PC-3 (cell line): ENCODE measurements around the gene NDUFA8. TPM values are rescaled to one million over a fixed set of nuclear protein-coding genes. Genes with fewer than 3 reads are reported as not detected.

Experiments
- ATAC-seq: fragments of 200-7000 bp; cut with Tn5 transposase; 2 replicates; pipeline ENCODE4 v1.9.1; 2020; ENCODE audit warnings: mild to moderate bottlenecking, moderate library complexity
- BruUV-seq: library from RNA; stranded (reverse); fragments of 400-500 nt; replicated peaks from 2 replicates; lab custom pipeline; 2021; lab: Mats Ljungman, UMichigan
- CTCF ChIA-PET: fragments of 300-600 bp; sonication (Branson Sonifier 250); formaldehyde crosslinking; loops from one replicate; lab custom pipeline; 2022; ENCODE audit warnings: antibody characterized with exemption; lab: Charles Lee
- POLR2A ChIA-PET: fragments of 300-600 bp; sonication (Branson Sonifier 250); formaldehyde crosslinking; loops from one replicate; lab custom pipeline; 2022; ENCODE audit warnings: antibody characterized with exemption; ENCODE audit not compliant: unreplicated experiment; lab: Charles Lee
- DNase-seq: peaks from one replicate; pipeline ENCODE4 v3.0.0-alpha.2; 2015
- H2AFZ ChIP-seq: fragments of 300-600 bp; sonication (generic); 2 replicates; pipeline ENCODE4 v1.6.0; 2016; ENCODE audit warnings: antibody characterized with exemption, low read length
- H3F3A ChIP-seq: fragments of 300-600 bp; sonication (generic); one replicate; pipeline ENCODE4 v1.6.0; 2017; ENCODE audit warnings: antibody characterized with exemption, low read length, control low read depth, mild to moderate bottlenecking; ENCODE audit not compliant: unreplicated experiment
- H3K27ac ChIP-seq: fragments of 300-600 bp; sonication (generic); 2 replicates; pipeline ENCODE4 v1.5.1; 2016; ENCODE audit warnings: mild to moderate bottlenecking, low read length
- H3K27me3 ChIP-seq: fragments of 300-600 bp; sonication (generic); 2 replicates; pipeline ENCODE4 v1.6.1; 2016; ENCODE audit warnings: low read length, mixed read lengths
- H3K36me3 ChIP-seq: fragments of 300-600 bp; sonication (generic); 2 replicates; pipeline ENCODE4 v1.6.1; 2016; ENCODE audit warnings: low read depth, mixed run types, low read length, mixed read lengths
- H3K4me1 ChIP-seq: fragments of 300-600 bp; sonication (generic); 2 replicates; pipeline ENCODE4 v1.5.1; 2016; ENCODE audit warnings: low read length; ENCODE audit not compliant: insufficient read depth
- H3K4me2 ChIP-seq: fragments of 300-600 bp; sonication (generic); 2 replicates; pipeline ENCODE4 v1.6.0; 2016; ENCODE audit warnings: low read length
- H3K4me3 ChIP-seq: fragments of 300-600 bp; sonication (generic); 2 replicates; pipeline ENCODE4 v1.5.1; 2016; ENCODE audit warnings: mild to moderate bottlenecking, low read length, mixed read lengths
- H3K79me2 ChIP-seq: fragments of 300-600 bp; sonication (generic); 2 replicates; pipeline ENCODE4 v1.6.1; 2017; ENCODE audit warnings: low read length, mixed read lengths
- H3K9ac ChIP-seq: fragments of 300-600 bp; sonication (generic); 2 replicates; pipeline ENCODE4 v1.6.0; 2016; ENCODE audit warnings: mild to moderate bottlenecking, low read length
- H3K9me2 ChIP-seq: fragments of 300-600 bp; sonication (generic); replicated peaks from 2 replicates; pipeline ENCODE4 v1.6.1; 2016; ENCODE audit warnings: mixed run types, low read length, mixed read lengths
- H3K9me3 ChIP-seq: fragments of 300-600 bp; sonication (generic); 2 replicates; pipeline ENCODE4 v1.6.1; 2016; ENCODE audit warnings: low read length, mixed read lengths
- H4K20me1 ChIP-seq: fragments of 300-600 bp; sonication (generic); 2 replicates; pipeline ENCODE4 v1.6.1; 2016; ENCODE audit warnings: low read length, mixed read lengths
- CTCF ChIP-seq: fragments of 300-600 bp; sonication (generic); conservative IDR thresholded peaks from 2 replicates; pipeline ENCODE4 v1.5.1; 2017; ENCODE audit warnings: antibody characterized with exemption, low read depth, mild to moderate bottlenecking, low read length
- EZH2 ChIP-seq: fragments of 300-600 bp; sonication (generic); IDR thresholded peaks from one replicate; pipeline ENCODE4 v1.6.1; 2017; ENCODE audit warnings: antibody characterized with exemption, mild to moderate bottlenecking, low read length; ENCODE audit not compliant: unreplicated experiment
- EZH2phosphoT487 ChIP-seq: fragments of 300-600 bp; sonication (generic); IDR thresholded peaks from 2 replicates; pipeline ENCODE4 v1.6.1; 2018; ENCODE audit warnings: mild to moderate bottlenecking, antibody characterized with exemption, low read length, borderline replicate concordance
- intact Hi-C: fragments of 100-400 bp; cut with micrococcal nuclease; formaldehyde crosslinking; loops from 2 replicates; pipeline ENCODE4 v1.9.0; 2023
- total RNA-seq: library from RNA; depleted of rRNA; stranded (reverse); fragments of >200 nt; gene quantifications from 2 replicates; pipeline ENCODE4 v1.2.3, GENCODE V29; 2014

The NDUFA8 gene
- total RNA-seq, 1 experiment from 2014 or later, result 67.5 TPM

DNA sequence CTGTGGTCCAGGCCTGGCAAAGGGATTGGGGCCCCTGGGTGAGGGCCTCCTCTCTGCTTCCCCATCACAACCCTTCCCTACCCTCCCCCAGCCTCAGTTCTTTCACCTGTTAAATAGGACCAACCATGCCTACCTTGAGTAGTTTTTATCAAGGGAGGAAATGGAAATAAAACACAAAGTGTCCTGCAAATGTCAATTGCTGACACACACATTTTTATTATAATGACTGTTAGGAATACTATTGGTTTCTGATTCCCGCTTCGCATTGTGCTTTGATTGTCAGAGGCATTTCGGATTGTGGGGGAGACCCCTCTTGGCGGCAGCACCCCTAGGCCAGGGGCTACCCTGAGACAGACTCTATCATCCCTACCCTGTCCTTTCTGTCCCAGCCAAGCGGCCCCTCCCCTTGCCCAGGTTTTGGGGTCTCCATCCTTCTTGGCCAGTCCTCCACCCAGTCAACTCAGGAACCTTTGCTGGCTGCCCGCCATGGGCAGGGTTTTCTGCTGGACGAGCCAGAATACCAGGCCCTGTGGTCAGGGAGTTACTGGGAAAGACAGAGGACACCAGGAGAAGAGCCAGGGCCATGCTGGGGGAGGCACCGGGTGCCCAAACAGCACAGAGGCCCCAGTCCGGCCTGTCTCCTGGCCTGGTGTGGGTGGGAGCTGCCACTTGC lies 48.0 kb downstream of the NDUFA8 start:
- no peaks in the 10 kb centered on the region for H4K20me1 ChIP-seq
- ChIA-PET POLR2A (interaction anchor here (0.6 kb wide), 1 partner anchor 300 kb away, joined by 3 read pairs; no protein-coding TSS in a partner anchor), CTCF (no interaction called here)
- H3K9me3 ChIP-seq, result no peaks in the 10 kb centered on the region
- H3K4me1 ChIP-seq, result peaks cover 6% of the 10 kb centered on the region; the same call in 1 of the 2 replicates
- TF ChIP-seq EZH2, result no peak
- TF ChIP-seq EZH2phosphoT487, result no peak
- no peak for TF ChIP-seq CTCF
- intact Hi-C loops, result no loop called here
- H3K4me3 ChIP-seq, result no peak overlapping the region
- H3K79me2 ChIP-seq, result no peaks in the 10 kb centered on the region
- H3K27ac ChIP-seq, result no peak overlapping the region
- H3K36me3 ChIP-seq, result no peaks in the 10 kb centered on the region
- H2AFZ ChIP-seq, result no peak overlapping the region
- ATAC-seq (no peak), DNase-seq (no peak)
- H3K27me3 ChIP-seq, result no peaks in the 10 kb centered on the region
- no peaks in the 10 kb centered on the region for H3K9me2 ChIP-seq
- no peak overlapping the region for H3K9ac ChIP-seq
- BruUV-seq, result no TSS peak
- H3K4me2 ChIP-seq, result no peak overlapping the region
- H3F3A ChIP-seq, result no peaks in the 10 kb centered on the region

GRCh38 chr9:122110100-122110833 lies 49.3 kb downstream of the NDUFA8 start:
- Histone ChIP-seq H3K4me1 (peaks cover 6% of the 10 kb centered on the region; the same call in 1 of the 2 replicates), H3F3A (no peaks in the 10 kb centered on the region), H3K36me3 (no peaks in the 10 kb centered on the region), H3K27me3 (no peaks in the 10 kb centered on the region), H3K9ac (no peak overlapping the region), H3K79me2 (no peaks in the 10 kb centered on the region), H3K27ac (no peak overlapping the region), H3K4me3 (no peak overlapping the region), H3K4me2 (no peak overlapping the region), H2AFZ (no peak overlapping the region), H3K9me3 (no peaks in the 10 kb centered on the region), H3K9me2 (no peaks in the 10 kb centered on the region), H4K20me1 (no peaks in the 10 kb centered on the region)
- POLR2A ChIA-PET, result no interaction called here
- no TSS peak for BruUV-seq
- TF ChIP-seq EZH2, result no peak
- no peak for TF ChIP-seq CTCF
- TF ChIP-seq EZH2phosphoT487, result no peak
- intact Hi-C loops, result no loop called here
- CTCF ChIA-PET, result interaction anchor here (0.6 kb wide), 1 partner anchor 11 kb away, joined by 8 read pairs; no protein-coding TSS in a partner anchor
- ATAC-seq, result no peak
- no peak for DNase-seq
